Measurements from ENCODE around the gene FOLR2.
"Not testable (repeated sequence)": the region's sequence is repeated elsewhere in the genome, so short reads cannot be mapped to it uniquely, and the experiment has no call there.

FOLR2 gene

DNA sequence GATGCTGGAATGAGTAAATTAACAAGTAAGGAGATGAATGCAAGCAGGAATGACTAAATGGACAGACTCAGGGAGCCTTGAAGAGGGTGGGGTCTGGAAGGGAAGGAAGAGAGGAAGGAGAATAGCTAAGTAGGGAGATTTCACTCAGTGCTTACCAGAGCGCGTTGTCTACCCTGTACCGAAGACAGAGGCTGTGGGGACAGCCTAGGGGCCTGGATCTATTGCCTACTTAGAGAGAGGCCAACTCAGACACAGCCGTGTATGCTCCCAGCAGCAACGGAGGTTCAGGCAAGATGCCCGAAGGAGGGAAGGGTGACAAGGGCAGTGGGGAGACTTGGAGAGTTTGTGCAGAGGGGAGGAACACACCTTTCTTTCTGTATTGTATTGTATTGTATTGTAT lies at the start of gene FOLR2:
Gene FOLR2, plus strand, starts transcription at position 157 of the 400 bp plus-strand sequence. CDS start 1,791 bp downstream, outside the sequence.
- no peak for DNase-seq

DNA sequence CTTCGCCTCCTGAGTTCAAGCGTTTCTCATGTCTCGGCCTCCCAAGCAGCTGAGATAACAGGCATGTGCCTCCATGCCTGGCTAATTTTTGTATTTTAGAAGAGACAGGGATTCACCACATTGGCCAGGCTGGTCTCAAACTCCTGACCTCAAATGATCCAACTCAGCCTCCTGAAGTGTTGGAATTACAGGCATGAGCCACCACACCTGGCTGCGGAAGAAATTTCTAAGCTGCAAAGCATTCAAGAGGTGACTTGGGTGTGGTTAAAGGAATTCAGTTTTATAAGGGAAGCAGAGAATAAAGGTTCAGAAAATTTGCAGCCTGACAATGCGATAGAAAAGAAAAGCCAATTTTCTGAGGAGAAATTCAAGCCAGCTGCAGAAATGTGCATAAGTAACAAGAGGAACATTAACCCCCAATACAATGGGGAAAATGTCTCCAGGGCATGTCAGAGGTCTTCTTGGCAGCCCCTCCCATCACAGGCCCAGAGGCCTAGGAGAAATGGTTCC lies 47.5 kb upstream of the FOLR2 start:
- not testable (repeated sequence) for DNase-seq

DNA sequence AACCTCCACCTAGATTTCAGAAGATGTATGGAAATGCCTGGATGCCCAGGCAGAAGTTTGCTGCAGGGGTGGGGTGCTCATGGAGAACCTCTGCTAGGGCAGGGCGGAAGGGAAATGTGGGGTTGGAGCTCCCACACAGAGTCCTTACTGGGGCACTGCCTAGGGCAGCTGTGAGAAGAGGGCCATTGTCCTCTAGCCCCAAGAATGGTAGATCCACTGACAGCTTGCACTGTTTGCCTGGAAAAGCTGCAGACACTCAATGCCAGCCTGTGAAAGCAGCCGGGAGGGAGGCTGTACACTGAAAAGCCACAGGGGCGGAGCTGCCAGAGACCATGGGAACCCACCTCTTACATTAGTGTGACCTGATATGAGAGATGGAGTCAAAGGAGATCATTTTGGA lies 46.8 kb upstream of the FOLR2 start:
- not testable (repeated sequence) for DNase-seq

DNA sequence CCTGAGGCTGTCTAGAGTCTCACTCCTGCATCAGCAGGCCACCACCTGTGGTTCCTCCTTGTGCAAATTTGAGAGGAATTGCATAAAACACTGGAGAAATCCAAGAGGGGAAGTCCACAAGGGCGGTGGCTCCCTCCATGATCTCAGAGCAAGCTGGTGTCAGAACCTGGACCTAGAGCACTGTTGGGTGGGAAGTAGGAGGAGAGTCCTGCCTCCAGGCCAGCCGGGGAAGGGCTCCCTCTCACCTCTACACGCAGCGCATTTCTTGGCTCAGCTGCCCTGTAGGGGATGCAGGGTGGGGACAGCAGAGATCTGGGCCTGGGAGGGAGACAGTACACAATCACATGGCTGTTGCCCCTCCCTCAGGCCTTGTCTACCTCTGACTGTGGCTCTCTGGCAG lies 44.6 kb upstream of the FOLR2 start:
- not testable (repeated sequence) for DNase-seq

DNA sequence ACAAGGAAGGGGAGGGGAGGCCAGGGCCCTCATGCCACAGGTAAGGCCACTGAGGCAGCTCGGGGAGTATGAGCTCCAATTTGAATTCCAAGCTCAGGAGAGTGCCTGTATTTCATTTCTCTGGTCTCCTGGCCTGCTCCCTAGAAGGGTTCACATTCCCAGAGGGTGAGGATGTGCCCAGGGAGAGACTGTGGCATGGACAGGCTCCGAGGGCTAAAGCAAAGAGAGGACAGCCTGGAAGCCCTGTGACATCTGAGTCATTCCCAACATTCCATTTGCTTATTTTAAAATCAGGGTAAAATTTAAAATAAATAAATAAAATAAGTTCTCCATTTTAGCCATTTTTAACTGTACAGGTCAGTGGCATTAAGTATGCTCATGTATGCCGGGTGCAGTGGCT lies 43.3 kb upstream of the FOLR2 start:
- no peak for DNase-seq

DNA sequence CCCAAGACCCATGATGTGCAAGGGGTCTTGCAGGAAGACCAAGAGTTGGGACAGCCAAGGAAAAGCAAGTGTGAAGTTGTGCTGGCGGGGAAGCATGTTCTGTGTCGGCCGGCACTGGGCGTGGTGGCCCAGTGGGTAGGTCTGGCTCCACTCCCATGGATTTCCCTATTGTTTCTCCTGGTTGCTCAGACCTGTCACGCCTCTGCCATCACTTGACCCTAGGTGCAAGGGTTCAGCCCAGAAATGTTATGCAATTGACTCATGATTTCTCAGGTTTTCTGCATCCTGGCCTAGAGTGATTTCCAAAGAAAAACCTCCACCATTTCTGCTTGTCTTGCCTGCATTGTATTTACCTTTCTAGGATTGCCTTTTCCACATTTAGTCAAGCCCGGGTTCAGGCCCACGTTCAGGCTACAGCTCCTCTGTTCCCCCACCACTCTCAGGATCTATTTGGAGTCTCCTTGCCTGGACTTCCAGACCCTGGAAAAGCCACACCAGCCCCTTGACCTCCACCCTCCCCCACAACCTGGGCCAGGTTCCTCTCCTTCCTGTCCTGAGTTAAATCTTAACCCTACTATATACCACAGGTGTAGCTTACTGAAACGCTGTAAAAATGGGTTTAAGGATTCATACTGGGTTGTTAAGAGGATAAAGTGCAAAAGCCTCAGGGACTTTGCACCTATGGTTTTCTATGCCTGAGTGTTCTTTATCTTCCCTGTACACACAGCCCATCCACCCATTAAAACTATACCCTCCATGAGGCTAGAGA lies 42.1 kb upstream of the FOLR2 start:
- no peak for DNase-seq

DNA sequence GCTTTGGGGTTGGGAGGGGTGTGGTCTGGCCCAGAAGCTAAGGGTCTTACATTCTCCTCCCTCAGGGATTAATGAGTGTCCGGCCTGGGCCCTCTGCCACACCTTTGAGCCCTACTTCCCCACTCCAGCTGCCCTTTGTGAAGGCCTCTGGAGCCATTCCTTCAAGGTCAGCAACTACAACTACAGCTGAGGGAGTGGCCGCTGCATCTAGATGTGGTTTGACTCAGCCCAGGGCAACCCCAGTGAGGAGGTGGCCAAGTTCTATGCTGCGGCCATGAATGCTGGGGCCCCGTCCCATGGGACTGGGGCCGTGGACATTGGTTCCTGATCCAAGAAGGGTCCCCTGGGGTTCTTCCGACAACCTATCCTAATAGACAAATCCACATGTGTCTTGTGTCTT lies 38.9 kb upstream of the FOLR2 start:
- no peak for DNase-seq

DNA sequence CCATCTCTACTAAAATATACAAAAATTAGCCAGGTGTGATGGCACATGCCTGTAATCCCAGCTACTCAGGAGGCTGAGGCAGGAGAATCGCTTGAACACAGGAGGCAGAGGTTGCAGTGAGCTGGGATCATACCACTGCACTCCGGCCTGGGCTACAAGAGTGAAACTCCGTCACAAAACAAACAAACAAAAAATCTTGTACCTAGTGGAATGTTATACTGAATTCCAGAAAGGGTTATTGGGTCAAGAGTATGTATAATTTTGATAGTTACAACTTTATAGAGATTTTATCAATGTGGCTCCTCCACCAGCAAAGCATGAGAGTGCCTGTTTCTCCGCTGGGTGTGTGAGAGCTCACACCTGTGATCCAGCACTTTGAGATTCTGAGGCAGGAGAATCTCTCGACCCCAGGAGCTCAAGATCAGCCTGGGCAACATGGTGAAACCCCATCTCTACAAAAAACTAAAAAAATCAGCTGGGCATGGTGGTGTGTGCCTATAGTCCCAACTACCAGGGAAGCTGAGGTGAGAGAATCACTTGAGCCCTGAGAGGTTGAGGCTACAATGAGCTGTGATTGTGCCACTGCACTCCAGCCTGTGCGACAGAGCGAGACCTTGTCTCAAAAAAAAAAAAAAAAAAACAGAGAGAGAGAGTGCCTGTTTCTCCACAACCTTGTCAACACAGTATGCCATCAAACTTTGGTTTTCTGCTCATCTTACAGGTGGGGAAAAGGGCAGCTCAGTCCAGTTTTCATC lies 37.4 kb upstream of the FOLR2 start:
- no peak for DNase-seq

DNA sequence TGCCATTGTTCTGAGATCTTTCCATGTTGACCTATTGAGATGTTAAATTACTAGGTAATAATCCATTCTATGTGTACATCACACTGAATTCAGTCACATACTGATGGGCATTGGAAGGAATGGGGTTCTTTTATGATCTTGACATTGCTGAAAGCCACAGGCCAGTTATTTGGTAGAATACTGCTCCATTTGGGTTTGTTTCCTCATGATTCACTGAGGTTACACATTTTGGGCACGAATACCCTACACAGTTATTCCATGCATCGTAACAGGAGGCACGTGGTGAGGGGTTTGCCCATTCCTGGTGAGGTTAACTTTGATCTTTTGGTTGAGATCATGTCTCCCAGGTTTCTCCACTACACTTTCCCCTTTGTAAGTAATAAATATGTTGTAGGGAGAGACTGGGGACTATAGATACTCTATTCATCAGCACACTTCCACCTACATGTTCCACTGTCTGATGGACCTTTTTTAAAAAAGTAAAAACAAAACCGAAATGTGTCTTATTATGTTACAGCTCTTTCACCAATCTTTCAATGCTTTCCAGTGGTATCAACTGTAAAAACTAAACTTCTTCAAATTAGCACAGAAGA lies 36.7 kb upstream of the FOLR2 start:
- DNase-seq = no peak

DNA sequence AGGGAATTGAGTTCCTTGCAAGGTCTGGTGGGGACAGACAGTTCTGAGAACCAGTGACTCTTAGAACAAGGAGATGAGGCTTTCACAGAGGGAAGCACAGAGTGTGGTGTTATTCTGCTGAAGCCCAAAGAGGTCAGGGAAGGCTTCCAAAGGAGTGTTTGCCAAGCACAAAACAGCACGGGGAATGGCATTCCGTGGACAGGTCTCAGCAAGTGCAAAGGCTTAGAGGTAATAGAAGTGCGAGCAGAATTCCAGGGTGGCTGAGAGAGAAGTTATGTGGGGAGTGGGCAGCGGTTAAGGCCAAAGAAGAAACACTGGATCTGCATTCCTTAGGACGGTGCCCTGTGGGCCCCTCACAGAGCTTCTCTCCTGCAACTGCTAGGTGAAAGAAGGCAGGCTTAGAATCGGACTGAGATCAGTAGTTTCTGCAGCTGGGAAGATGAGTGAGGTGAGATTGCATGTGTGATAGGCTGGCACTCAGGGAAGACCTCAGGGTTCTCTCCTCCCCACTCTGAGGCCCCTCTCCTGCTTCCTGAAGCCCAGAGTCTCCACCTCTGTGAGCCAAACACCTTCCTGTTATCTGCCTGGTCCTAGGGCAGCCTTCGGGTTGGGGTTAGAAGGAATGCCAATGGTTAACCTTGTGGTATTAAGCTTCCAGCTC lies 35.6 kb upstream of the FOLR2 start:
- DNase-seq = not testable (repeated sequence)

DNA sequence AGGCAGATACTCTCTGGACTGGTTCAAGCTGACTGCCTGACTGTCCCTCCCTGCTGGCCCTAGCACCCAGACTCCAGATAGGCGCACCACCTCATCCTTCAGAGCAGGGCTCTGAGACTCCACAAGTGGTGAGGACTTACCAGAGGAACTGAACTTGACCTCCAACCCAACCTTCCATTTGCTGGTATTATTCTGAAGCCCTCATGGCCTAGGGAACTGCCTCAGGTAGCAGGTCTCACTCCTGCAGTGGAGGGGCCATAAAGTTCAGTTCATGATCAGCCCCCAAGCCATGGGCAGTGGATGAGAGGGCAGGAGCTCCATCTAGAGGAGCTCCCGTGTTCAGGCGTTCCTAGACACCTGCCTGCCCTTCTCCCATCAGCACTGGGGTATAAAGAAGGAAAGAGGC lies 35.0 kb upstream of the FOLR2 start:
- not testable (repeated sequence) for DNase-seq

DNA sequence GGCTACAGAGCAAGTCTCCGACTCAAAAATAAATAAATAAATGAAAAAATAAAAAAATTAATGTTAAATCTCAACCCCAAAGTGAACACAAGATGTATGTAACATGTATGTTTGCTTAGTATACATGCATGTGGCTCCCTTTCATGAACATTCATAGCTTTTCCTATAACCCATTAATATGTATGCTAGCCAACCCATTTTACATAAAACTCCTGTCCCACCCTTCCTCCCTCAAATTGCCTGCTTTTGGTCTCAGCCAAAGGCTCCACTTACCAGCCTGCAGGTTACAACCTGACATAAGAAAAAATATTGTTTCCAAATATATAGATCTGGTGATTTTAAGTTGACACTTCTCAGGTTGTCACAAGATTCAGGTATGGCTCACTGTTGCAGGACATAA lies 28.3 kb upstream of the FOLR2 start:
- no peak for DNase-seq

DNA sequence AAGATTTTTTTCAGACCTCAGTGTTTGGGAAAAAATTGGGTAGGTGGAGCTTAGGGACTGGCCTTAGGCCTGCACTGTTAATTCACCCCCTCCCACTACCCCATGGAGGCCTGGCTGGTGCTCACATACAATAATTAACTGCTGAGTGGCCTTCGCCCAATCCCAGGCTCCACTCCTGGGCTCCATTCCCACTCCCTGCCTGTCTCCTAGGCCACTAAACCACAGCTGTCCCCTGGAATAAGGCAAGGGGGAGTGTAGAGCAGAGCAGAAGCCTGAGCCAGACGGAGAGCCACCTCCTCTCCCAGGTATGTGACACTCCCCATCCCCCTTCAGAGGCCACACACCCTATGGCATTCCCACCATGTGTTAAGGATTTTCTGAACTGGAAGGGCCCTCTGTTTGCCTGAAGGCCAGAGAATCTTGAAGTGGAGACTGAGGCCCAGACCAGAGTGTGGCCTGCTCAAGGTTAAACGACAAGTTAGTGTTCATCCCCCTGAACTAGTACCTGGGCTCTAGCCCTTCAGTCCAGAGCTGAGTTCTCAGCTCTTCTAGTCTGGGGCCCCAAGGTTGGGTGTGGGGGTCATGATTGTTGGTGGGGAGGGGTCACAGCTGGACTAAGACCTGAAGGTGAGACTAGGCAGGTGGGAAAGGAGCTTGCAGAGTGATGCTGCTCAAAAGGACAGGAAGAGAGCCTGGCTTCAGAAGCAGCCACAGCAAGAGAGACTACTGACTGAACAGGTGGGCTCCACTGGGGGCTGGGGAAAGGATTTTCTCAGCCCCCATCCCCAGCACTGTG lies 26.9 kb upstream of the FOLR2 start:
- peak; percentile 34 for DNase-seq

DNA sequence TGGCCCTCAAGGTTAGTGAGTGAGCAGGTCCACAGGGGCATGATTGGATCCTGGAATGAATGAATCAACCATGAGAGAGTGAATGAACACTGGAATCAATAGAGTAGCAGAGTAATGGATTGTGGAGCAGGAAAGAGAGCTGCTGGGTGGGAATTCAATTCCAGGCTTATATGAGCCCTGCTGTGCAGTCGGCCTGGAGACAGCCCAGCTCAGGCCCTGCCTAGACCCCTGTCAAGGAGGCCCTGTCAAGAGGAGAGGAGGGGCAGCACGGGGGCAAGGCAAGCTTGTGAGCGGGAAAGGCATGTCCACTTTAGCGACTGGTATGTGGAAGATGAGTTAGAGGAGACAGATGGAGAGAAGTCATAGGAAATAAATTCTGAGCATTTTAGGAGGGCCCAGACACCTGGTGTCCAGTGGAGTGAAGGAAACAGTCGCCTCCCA lies 25.9 kb upstream of the FOLR2 start:
- DNase-seq = no peak

DNA sequence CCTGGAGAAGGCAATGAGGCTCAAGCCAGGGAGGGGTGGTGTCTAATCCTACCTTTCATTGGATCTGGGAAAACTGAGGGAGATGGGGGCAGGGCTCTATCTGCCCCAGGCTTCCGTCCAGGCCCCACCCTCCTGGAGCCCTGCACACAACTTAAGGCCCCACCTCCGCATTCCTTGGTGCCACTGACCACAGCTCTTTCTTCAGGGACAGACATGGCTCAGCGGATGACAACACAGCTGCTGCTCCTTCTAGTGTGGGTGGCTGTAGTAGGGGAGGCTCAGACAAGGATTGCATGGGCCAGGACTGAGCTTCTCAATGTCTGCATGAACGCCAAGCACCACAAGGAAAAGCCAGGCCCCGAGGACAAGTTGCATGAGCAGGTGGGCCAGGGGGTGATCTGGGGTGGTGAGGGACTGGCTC lies 24.6 kb upstream of the FOLR2 start, which contains the start of gene FOLR1:
Gene FOLR1, plus strand, starts transcription at position 180 of the 421 bp plus-strand sequence. Its CDS starts 34 bp downstream, at position 214.
- no peak for DNase-seq

DNA sequence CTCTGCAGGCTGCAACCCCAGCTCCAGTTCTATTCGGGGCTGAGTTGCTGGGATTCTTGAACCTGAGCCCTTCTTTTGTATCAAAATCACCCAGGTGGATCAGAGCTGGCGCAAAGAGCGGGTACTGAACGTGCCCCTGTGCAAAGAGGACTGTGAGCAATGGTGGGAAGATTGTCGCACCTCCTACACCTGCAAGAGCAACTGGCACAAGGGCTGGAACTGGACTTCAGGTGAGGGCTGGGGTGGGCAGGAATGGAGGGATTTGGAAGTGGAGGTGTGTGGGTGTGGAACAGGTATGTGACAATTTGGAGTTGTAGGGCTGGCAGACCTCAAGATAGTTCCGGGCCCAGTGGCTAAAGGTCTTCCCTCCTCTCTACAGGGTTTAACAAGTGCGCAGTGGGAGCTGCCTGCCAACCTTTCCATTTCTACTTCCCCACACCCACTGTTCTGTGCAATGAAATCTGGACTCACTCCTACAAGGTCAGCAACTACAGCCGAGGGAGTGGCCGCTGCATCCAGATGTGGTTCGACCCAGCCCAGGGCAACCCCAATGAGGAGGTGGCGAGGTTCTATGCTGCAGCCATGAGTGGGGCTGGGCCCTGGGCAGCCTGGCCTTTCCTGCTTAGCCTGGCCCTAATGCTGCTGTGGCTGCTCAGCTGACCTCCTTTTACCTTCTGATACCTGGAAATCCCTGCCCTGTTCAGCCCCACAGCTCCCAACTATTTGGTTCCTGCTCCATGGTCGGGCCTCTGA lies 20.9 kb upstream of the FOLR2 start:
- DNase-seq = no peak

DNA sequence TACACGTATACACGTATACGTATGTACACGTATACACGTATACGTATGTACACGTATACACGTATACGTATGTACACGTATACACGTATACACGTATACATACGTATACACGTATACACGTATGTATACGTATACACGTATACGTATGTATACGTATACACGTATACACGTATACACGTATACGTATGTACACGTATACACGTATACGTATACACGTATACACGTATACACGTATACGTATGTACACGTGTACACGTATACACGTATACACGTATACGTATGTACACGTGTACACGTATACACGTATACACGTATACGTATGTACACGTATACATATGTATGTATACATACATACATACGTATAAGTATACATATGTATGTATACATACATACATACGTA lies 15.1 kb upstream of the FOLR2 start:
- DNase-seq = not testable (repeated sequence)

DNA sequence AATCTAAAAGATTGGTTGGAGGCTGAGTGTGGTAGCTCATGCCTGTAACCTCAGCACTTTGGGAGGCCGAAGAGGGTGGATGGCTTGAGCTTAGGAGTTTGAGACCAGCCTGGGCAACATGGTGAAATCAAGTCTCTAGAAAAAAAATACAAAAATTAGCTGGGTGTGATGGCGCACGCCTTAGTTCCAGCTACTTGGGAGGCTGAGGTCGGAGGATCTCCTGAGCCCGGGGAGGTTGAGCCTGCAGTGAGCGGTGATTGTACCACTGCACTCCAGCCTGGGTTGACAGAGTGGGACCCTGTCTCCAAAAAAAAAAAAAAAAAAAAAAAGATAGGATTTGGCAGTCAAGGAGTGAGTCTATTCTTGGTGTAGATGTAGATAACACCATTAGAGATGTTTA lies 14.0 kb upstream of the FOLR2 start:
- no peak for DNase-seq

DNA sequence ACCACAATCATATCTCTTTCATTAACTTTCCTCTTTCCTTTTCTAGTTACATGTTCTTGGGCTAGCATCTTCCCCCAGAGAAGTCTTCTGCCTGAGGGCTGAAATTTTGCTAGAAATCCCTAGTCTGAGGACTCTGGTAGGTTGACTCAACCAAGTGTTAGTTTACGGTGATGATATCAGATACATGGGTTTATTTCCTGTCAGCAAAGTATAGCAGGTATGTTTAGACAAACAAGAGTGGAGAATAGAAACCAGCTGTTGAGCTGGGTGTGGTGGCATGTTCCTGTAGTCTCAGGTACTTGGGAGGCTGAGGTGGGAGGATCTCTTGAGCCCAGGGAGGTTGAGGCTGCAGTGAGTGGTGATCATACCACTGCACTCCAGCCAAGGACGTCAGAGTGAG lies 13.4 kb upstream of the FOLR2 start:
- DNase-seq = no peak

DNA sequence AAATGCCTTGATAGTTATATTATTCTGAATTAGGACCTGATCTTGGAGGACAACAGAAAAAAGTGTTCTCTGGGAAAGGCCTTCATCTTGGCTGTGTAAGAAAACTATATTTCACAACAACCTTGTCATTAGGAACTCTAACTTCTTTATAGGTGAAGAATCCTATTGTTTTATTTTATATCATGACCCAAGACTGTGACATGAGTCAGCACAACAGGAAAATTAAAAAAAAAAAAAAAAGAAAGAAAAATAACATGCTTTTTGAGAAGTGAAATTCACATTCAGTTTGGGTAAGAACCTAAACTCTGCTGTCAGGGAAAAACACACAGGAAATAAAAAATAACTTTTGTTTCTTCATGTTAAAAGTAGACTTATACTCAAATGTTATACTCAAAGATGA lies 11.7 kb upstream of the FOLR2 start:
- DNase-seq = no peak

DNA sequence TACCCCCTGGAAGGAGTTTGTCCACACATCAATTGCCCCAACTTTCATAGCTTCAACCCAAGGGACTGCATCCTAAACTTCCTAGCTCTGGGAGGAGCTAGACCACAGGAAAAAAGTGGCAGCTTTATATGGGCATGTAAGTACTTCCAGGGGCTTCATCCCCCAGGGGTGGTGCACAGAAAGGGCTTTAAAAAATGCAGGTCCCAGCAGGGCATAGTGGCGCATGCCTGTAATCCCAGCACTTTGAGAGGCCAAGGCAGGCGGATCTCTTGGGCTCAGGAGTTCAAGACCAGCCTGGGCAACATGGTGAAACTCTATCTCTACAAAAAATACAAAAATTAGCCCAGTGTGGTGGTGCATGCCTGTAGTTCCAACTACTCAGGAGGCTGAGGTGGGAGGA lies 9.8 kb upstream of the FOLR2 start:
- not testable (repeated sequence) for DNase-seq
